PFSK-1 (cell line): ENCODE results near the gene CELSR1.

ENCODE experiments used
- FOXP2 ChIP-seq: optimal IDR thresholded peaks from 2 replicates; pipeline ENCODE3; 2011; ENCODE audit warnings: borderline replicate concordance, control low read depth, inconsistent platforms; ENCODE audit not compliant: insufficient read depth; ENCODE audit errors: extremely low read length, extremely low read depth
- POLR2AphosphoS5 ChIP-seq: IDR thresholded peaks from 2 replicates; pipeline ENCODE4 v1.6.1; 2012; ENCODE audit warnings: low read depth, mild to moderate bottlenecking, control low read depth, low read length, moderate library complexity
- REST ChIP-seq, 2 experiments: IDR thresholded peaks; 2 replicates each; pipeline versions ENCODE4 v1.6.1 to v1.8.0; 2011 to 2012; ENCODE audit warnings: low read depth in 2 of 2, low read length in 2 of 2, control low read depth in 1 of 2, inconsistent platforms in 1 of 2, mild to moderate bottlenecking in 1 of 2, moderate library complexity in 1 of 2; ENCODE audit not compliant: insufficient read depth in 1 of 2
- TAF1 ChIP-seq: IDR thresholded peaks from 2 replicates; pipeline ENCODE4 v1.6.1; 2012; ENCODE audit warnings: low read length, control low read depth, borderline replicate concordance; ENCODE audit not compliant: insufficient read depth

- TF ChIP-seq POLR2AphosphoS5: no peak
- TF ChIP-seq FOXP2: no peak
- TF ChIP-seq TAF1: no peak
- TF ChIP-seq REST (IDR thresholded peaks at IDR 0.05; ENCODE audit: insufficient read depth in 1 of 2, low read depth in 2 of 2, low read length in 2 of 2): no peak
These were observed 154.9 kb downstream of the CELSR1 start for GRCh38 chr22:46382524-46382923.
